Left lung (tissue), 10 donors: ENCODE measurements around the gene TUBB3. TPM values are rescaled to one million over a fixed set of nuclear protein-coding genes. Genes with fewer than 3 reads are reported as not detected.

Experiments used
- ATAC-seq: fragments of 200-7000 bp; cut with Tn5 transposase; one replicate; pipeline ENCODE4 v1.9.1; 2020; ENCODE audit warnings: moderate library complexity
- DNase-seq, 4 donors: peaks; one replicate each; pipeline ENCODE4 v3.0.0-alpha.2; 2013 to 2020
- H3K27ac ChIP-seq, 2 donors: fragments of 200-600 bp; sonication (generic) in 1 of 2; one replicate each; pipeline versions ENCODE4 v1.5.0 to v1.8.0; 2020 to 2021
- H3K27me3 ChIP-seq, 2 donors: fragments of 200-600 bp; sonication (generic) in 1 of 2; one replicate each; pipeline versions ENCODE4 v1.5.0 to v1.8.0; 2020 to 2021
- H3K36me3 ChIP-seq, 2 donors: fragments of 200-600 bp; sonication (generic) in 1 of 2; one replicate each; pipeline versions ENCODE4 v1.5.0 to v1.8.0; 2020 to 2021
- H3K4me1 ChIP-seq, 2 donors: fragments of 200-600 bp; one replicate each; pipeline ENCODE4 v1.8.0; 2021
- H3K4me3 ChIP-seq, 2 donors: fragments of 200-600 bp; sonication (generic) in 1 of 2; one replicate each; pipeline versions ENCODE4 v1.5.0 to v1.8.0; 2020 to 2021; ENCODE audit warnings: mild to moderate bottlenecking in 1 of 2
- H3K9me3 ChIP-seq, 2 donors: fragments of 200-600 bp; sonication (generic) in 1 of 2; one replicate each; pipeline versions ENCODE4 v1.5.0 to v1.8.0; 2020 to 2021
- intact Hi-C, 2 donors: fragments of 100-400 bp; cut with DNase I; formaldehyde crosslinking; loops; one replicate each; pipeline versions ENCODE4 v1.11.2 to v1.14.2; 2022
- polyA plus RNA-seq, 6 donors: library from polyadenylated mRNA; unstranded; fragments of 120-200 nt; gene quantifications; one replicate each; pipeline ENCODE4 v1.2.1, GENCODE V29; 2013; ENCODE audit not compliant: insufficient read length in 6 of 6
- total RNA-seq, 2 donors: library from RNA; stranded (reverse); fragmentation: NEBNext Ultra II Directional; extraction: Animal tissue kit (Norgen Biotek cat#: 25700); gene quantifications; one replicate each; pipeline ENCODE4 v1.2.1, GENCODE V29; 2021
- TF ChIP-seq, protein P1 (sequence below), 2 donors: fragments of 200-600 bp; sonication (generic) in 1 of 2; IDR thresholded peaks; one replicate each; pipeline versions ENCODE4 v1.5.0 to v1.8.0; 2021; ENCODE audit warnings: antibody characterized with exemption in 2 of 2
- donor health status: DM: no; HTN: yes; CAD: no.
- donor health status: DM: no; HTN: no; CAD: no.

The TUBB3 gene
- total and polyA plus RNA-seq, 8 donors: 2.7 to 54.2 (median 8.3) TPM

DNA sequence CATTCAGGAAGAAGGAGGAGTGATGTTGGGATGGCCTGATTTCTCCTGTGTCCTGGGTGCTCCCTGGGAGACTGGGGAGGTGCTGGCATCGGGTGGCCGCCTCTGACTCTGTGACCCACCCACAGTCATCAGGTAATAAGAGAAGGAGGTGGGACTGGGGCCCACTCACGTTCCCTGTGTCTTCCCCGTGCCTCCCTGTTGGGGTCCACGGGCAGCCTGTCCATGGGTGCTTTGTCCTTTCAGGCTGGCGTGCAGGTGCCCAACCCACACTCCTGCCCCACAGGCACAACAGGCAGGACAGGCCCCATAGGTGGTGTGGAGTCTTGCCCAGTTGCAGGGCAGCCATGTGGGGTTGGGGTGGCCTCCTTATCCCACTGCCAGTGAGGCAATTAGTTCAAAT lies 29.4 kb downstream of the TUBB3 start:
- DNase-seq (peak in 1 of 4 donors; percentile 58), ATAC-seq (no peak)
- Histone ChIP-seq H3K4me3 (no peak overlapping the region), H3K9me3 (no peaks in the 10 kb centered on the region), H3K27me3 (peaks cover 0 to 9% of the 10 kb centered on the region in 2 donors), H3K36me3 (peaks cover 0 to 25% of the 10 kb centered on the region in 2 donors), H3K4me1 (peaks cover 15 to 36% of the 10 kb centered on the region in 2 donors), H3K27ac (no peak overlapping the region)
- TF ChIP-seq, protein P1, sequence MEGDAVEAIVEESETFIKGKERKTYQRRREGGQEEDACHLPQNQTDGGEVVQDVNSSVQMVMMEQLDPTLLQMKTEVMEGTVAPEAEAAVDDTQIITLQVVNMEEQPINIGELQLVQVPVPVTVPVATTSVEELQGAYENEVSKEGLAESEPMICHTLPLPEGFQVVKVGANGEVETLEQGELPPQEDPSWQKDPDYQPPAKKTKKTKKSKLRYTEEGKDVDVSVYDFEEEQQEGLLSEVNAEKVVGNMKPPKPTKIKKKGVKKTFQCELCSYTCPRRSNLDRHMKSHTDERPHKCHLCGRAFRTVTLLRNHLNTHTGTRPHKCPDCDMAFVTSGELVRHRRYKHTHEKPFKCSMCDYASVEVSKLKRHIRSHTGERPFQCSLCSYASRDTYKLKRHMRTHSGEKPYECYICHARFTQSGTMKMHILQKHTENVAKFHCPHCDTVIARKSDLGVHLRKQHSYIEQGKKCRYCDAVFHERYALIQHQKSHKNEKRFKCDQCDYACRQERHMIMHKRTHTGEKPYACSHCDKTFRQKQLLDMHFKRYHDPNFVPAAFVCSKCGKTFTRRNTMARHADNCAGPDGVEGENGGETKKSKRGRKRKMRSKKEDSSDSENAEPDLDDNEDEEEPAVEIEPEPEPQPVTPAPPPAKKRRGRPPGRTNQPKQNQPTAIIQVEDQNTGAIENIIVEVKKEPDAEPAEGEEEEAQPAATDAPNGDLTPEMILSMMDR (IDR thresholded peaks at IDR 0.05): no peak
- intact Hi-C loops: no loop called here

GRCh38 chr16:89953671-89954406 lies 30.7 kb downstream of the TUBB3 start:
- Histone ChIP-seq H3K4me3 (no peak overlapping the region), H3K27ac (no peak overlapping the region), H3K9me3 (no peaks in the 10 kb centered on the region), H3K36me3 (peaks cover 0 to 36% of the 10 kb centered on the region in 2 donors), H3K27me3 (no peaks in the 10 kb centered on the region), H3K4me1 (peaks cover 7 to 32% of the 10 kb centered on the region in 2 donors)
- ATAC-seq (no peak), DNase-seq (peak in 1 of 4 donors; percentile 47)
- TF ChIP-seq, protein P1 (IDR thresholded peaks at IDR 0.05): no peak
- intact Hi-C loops: no loop called here

DNA sequence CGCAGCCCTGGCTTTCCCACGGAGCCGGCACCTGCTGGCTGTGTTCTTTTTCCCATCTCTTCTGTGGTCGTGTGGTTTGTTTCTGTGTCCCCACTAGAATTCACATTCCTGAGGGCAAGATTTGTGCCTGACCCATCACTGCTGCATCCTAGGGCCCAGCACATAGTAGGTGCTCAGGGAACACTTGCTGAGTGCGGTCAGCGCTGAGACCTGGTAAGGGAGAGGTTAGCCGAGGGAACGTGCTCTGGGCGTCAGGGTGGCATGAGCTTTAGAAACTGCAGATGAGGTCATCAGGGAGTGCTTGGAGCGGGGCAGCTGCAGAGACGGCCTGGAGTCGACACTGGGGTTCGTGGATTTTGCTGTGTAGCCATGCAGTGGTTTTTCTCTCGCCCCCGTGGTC lies 31.3 kb downstream of the TUBB3 start:
- Histone ChIP-seq H3K4me1 (peaks cover 5 to 28% of the 10 kb centered on the region in 2 donors), H3K27me3 (no peaks in the 10 kb centered on the region), H3K27ac (no peak overlapping the region), H3K4me3 (no peak overlapping the region), H3K36me3 (peaks cover 0 to 42% of the 10 kb centered on the region in 2 donors), H3K9me3 (no peaks in the 10 kb centered on the region)
- intact Hi-C loops: no loop called here
- TF ChIP-seq, protein P1 (IDR thresholded peaks at IDR 0.05): no peak
- no peak for ATAC-seq
- DNase-seq: peak in 1 of 4 donors; percentile 41

DNA sequence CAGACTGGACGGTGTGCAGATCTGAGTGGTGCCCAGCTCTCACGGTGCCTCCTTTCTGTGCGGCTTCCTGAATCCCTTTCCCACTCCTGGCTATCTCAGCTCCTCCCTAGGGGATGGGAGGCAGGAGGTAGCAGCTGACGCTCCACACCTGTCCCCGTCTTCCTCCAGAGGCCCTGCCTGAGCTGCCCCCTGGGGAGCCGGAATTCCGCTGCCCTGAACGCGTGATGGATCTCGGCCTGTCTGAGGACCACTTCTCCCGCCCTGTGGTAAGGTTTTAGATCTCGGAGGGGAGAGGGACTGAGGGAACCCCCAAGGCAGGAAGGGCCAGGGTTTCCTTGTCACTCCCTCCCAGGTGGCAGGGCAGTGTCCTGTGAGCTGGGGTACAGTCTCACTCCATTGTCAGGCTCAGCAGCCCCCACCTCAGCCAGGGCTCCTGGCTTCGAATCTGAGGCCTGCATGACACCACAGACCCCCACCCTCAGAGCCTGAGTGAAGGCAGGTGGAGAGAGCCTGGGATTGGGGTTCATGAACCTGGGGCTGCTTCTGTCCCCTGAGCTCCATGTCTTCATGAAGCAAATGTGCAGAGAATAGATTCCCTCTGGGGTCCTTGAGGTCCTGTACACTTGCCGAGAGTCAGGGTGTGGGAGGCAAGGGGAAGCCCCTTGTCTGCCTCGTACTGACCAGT lies 32.0 kb downstream of the TUBB3 start:
- ATAC-seq (no peak), DNase-seq (peak in 1 of 4 donors; percentile 56)
- no peaks in the 10 kb centered on the region for H3K9me3 ChIP-seq
- peaks cover 0 to 49% of the 10 kb centered on the region in 2 donors for H3K36me3 ChIP-seq
- no peak overlapping the region for H3K27ac ChIP-seq
- H3K27me3 ChIP-seq: no peaks in the 10 kb centered on the region
- no peak overlapping the region for H3K4me3 ChIP-seq
- H3K4me1 ChIP-seq: peaks cover 0 to 22% of the 10 kb centered on the region in 2 donors
- intact Hi-C loops: no loop called here
- TF ChIP-seq, protein P1 (IDR thresholded peaks at IDR 0.05): no peak
